Naive B cell (primary cell): Measurements from ENCODE around the gene CCL22. TPM values are rescaled to one million over a fixed set of nuclear protein-coding genes. Genes with fewer than 3 reads are reported as not detected.
A peak's percentile ranks its signal among the peaks of the same experiment; 100 is the strongest.

ENCODE experiments used
- ATAC-seq, 2 donors: fragments of 150-1000 bp; cut with Tn5 transposase; 2 replicates each; pipeline ENCODE4 v1.10.0; 2021; ENCODE audit warnings: low read depth in 2 of 2, mild to moderate bottlenecking in 2 of 2, moderate library complexity in 2 of 2
- DNase-seq: peaks from one replicate; pipeline ENCODE4 v3.0.0; 2022
- H3K27ac Mint-ChIP-seq, 6 donors: one replicate each; pipeline ENCODE4 v1.8.0; 2020 to 2022; ENCODE audit warnings: mild to moderate bottlenecking in 6 of 6, mixed read lengths in 6 of 6, moderate library complexity in 5 of 6, inconsistent platforms in 2 of 6
- H3K27me3 Mint-ChIP-seq, 3 donors: one replicate each; pipeline ENCODE4 v1.8.0; 2021 to 2022; ENCODE audit warnings: mixed read lengths in 3 of 3, mild to moderate bottlenecking in 1 of 3
- H3K36me3 Mint-ChIP-seq, 2 donors: one replicate each; pipeline ENCODE4 v1.8.0; 2020 to 2022; ENCODE audit warnings: mixed read lengths in 2 of 2, inconsistent platforms in 1 of 2, mild to moderate bottlenecking in 1 of 2
- H3K4me1 Mint-ChIP-seq, 3 donors: one replicate each; pipeline ENCODE4 v1.8.0; 2020 to 2022; ENCODE audit warnings: mixed read lengths in 3 of 3, inconsistent platforms in 1 of 3, mild to moderate bottlenecking in 1 of 3, moderate library complexity in 1 of 3
- H3K4me3 Mint-ChIP-seq, 8 donors: one replicate each; pipeline ENCODE4 v1.8.0; 2020 to 2022; ENCODE audit warnings: mild to moderate bottlenecking in 8 of 8, mixed read lengths in 8 of 8, moderate library complexity in 8 of 8, inconsistent platforms in 2 of 8
- H3K9me3 Mint-ChIP-seq, 7 donors: one replicate each; pipeline ENCODE4 v1.8.0; 2020 to 2022; ENCODE audit warnings: mixed read lengths in 7 of 7, mild to moderate bottlenecking in 5 of 7, inconsistent platforms in 2 of 7, moderate library complexity in 1 of 7
- polyA plus RNA-seq, 6 donors: library from polyadenylated mRNA; unstranded; fragments of 300-500 nt; fragmentation: Illumina TruSeq; gene quantifications; one replicate each; pipeline ENCODE4 v1.2.3, GENCODE V29; 2021; ENCODE audit warnings: low read depth in 6 of 6

CCL22 gene
- polyA plus RNA-seq, 6 donors from 2014 or later, result not detected

DNA sequence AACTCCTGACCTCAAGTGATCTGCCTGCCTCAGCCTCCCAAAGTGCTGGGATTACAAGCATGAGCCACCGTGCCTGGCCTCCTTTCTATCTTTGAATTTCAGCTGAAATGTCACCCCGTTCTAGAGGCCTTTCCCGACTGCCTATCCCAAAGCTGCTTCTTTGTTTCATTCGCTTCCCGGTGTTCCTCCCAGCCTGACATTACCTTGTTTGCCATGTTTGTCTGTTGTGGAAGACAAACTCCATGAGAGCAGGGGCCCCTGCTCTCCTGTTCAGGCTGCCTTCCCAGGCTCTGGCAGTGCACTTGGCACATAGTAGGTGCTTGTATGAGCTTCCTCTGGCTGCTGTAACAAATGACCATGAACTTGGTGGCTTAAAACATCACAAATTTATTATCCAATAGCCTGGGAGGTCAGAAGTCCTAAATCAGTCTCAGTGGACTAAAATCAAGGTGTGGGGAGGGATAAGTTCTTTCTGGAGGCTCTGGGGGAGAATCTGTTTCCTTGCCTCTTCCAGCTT is 2.6 kb upstream of the CCL22 start:
- no peak for DNase-seq

DNA sequence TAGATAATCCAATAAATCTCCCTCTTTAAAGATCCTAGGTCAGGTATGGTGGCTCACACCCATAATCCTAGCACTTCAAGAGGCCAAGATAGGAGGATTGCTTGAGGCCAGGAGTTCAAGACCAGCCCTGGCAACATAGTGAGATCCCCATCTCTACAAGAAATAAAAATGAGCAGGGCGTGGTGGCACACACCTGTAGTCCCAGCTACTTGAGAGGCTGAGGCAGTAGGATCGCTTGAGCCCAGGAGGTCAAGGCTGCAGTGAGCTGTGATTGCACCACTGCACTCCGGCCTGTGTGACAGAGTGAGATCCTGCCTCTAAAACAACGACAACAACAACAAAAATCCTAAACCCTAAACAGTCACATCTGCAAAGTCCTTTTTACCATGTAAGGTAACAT is 2.0 kb upstream of the CCL22 start:
- no peak overlapping the region for H3K27ac Mint-ChIP-seq
- H3K4me1 Mint-ChIP-seq, result peaks cover 16 to 18% (median 17%) of the 10 kb centered on the region in 3 donors
- peaks cover 15 to 52% (median 30%) of the 10 kb centered on the region in 3 donors for H3K27me3 Mint-ChIP-seq
- no peak overlapping the region for H3K4me3 Mint-ChIP-seq
- H3K36me3 Mint-ChIP-seq, result no peaks in the 10 kb centered on the region
- H3K9me3 Mint-ChIP-seq, result no peaks in the 10 kb centered on the region
- no peak for ATAC-seq
- no peak for DNase-seq

More for the DNA sequence above, 2.6 kb upstream of the CCL22 start:
- no peak overlapping the region for H3K4me3 Mint-ChIP-seq
- peaks cover 16 to 18% (median 17%) of the 10 kb centered on the region in 3 donors for H3K4me1 Mint-ChIP-seq
- no peak for ATAC-seq
- no peak overlapping the region for H3K27ac Mint-ChIP-seq
- H3K27me3 Mint-ChIP-seq, result peaks cover 13 to 53% (median 31%) of the 10 kb centered on the region in 3 donors
- H3K36me3 Mint-ChIP-seq, result no peaks in the 10 kb centered on the region
- H3K9me3 Mint-ChIP-seq, result no peaks in the 10 kb centered on the region

DNA sequence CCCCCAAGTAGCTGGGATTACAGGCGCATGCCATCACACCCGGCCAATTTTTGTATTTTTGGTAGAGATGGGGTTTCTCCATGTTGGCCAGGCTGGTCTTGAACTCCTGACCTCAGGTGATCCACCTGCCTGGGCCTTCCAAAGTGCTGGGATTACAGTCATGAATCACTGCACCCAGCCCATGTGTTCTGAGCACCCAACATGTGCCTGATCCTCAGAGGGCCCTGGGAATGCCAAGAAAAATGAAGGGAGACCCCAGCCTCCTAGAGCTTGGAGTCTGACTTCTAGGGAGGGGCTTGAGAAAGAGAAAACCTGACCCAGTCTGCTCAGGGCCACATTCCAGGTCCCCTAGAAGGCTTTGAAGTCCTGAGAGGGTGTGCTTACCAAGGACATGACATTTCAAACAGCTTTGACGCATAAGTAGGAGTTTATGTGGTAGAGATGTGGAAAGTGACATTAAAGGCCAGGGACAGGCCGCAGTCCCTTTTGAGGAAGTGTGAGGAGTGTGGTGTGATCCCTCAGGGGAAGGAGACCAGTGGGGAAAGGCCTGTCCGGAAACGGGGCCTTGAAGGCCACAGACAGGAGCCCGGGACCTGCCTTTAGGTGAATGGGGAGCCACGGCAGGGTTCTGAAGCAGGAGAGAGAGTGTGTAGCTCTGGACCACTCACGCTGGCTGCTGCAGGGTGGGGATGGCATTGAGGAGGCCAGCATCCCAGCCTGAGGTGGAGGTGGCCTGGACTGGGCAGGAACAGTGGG is 1.1 kb upstream of the CCL22 start:
- no peaks in the 10 kb centered on the region for H3K9me3 Mint-ChIP-seq
- H3K27ac Mint-ChIP-seq, result peak overlapping the region in 1 of 6 donors; percentile 43
- peaks cover 19 to 44% (median 21%) of the 10 kb centered on the region in 3 donors for H3K27me3 Mint-ChIP-seq
- no peaks in the 10 kb centered on the region for H3K36me3 Mint-ChIP-seq
- H3K4me3 Mint-ChIP-seq, result no peak overlapping the region
- peaks cover 16 to 18% (median 17%) of the 10 kb centered on the region in 3 donors for H3K4me1 Mint-ChIP-seq
- DNase-seq (no peak), ATAC-seq (no peak)

DNA sequence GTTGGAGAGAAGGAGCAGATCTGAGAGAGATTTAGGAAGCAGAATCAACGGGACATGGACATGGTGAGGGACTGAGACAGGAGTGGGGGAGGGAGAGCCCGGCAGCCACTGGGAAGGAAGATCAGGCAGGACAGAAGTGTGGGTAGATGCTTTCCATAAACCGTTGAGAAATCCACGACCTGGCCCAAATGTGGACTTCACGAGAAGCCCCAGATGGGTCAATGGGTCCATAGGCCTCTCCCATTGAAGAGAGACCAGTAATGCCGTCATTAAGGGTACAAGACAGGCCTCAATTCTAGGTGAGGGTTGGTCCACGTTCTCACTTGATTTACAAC is 530 bp upstream of the CCL22 start:
- DNase-seq, result no peak
- Mint-ChIP-seq H3K36me3 (no peaks in the 10 kb centered on the region), H3K27ac (no peak overlapping the region), H3K9me3 (no peaks in the 10 kb centered on the region), H3K4me1 (peaks cover 14 to 18% (median 17%) of the 10 kb centered on the region in 3 donors), H3K27me3 (peaks cover 15 to 39% (median 19%) of the 10 kb centered on the region in 3 donors), H3K4me3 (peak overlapping the region in 1 of 8 donors; percentile 61)
- no peak for ATAC-seq

DNA sequence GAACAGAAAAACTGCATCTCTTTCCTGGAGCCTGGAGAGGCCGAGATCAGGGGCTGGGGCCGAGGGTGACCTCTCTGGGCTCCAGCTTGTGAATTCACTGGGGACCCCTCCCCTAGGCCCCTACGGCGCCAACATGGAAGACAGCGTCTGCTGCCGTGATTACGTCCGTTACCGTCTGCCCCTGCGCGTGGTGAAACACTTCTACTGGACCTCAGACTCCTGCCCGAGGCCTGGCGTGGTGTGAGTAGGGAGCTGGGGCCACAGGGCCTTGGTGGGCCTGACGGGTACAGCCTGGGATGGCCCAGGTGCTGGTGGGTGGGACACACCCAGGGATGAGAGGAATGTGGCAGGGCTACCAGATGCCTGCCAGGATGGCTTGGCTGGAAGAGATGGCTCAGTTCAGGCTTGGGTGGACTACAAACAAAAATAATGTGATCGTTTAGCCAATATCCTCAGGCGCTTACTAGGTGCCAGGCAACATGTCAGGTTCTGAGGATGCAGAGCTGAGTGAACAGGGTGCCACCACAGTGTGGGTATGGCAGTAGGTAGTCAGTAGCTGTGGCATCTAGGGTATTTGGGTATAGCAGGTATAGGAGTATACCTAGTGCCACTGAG is 1.8 kb downstream of the CCL22 start:
- peak overlapping the region in 3 of 6 donors; percentile 39 to 61 (median 45) for H3K27ac Mint-ChIP-seq
- H3K4me1 Mint-ChIP-seq, result peaks cover 13 to 18% (median 17%) of the 10 kb centered on the region in 3 donors
- peaks cover 26 to 48% (median 27%) of the 10 kb centered on the region in 3 donors for H3K27me3 Mint-ChIP-seq
- H3K36me3 Mint-ChIP-seq, result no peaks in the 10 kb centered on the region
- H3K4me3 Mint-ChIP-seq, result no peak overlapping the region
- no peak for DNase-seq
- no peak for ATAC-seq
- no peaks in the 10 kb centered on the region for H3K9me3 Mint-ChIP-seq

DNA sequence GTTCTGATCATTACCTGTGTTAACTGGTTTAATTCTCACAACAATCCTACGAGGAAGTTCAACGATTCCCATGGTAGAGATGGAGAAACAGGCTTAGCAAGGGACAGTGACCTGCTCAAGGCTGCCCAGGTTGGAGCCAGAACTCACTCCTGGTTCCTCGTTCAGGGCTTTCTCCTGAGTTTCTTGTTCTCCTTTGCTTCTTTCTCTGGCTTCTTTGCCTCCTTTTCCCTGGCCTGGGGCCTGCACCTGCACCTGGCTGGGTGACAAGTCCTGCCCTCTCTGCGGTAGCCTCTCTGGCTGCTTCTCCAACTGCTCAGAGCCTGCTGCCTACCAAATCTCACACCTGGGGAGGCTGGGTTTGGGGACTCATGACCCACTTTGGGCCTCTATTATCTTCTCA is 2.8 kb downstream of the CCL22 start:
- Mint-ChIP-seq H3K4me1 (peaks cover 13 to 18% (median 17%) of the 10 kb centered on the region in 3 donors), H3K36me3 (no peaks in the 10 kb centered on the region), H3K4me3 (no peak overlapping the region), H3K27ac (peak overlapping the region in 1 of 6 donors; percentile 70), H3K27me3 (peaks cover 22 to 46% (median 30%) of the 10 kb centered on the region in 3 donors), H3K9me3 (no peaks in the 10 kb centered on the region)
- ATAC-seq (no peak), DNase-seq (no peak)

DNA sequence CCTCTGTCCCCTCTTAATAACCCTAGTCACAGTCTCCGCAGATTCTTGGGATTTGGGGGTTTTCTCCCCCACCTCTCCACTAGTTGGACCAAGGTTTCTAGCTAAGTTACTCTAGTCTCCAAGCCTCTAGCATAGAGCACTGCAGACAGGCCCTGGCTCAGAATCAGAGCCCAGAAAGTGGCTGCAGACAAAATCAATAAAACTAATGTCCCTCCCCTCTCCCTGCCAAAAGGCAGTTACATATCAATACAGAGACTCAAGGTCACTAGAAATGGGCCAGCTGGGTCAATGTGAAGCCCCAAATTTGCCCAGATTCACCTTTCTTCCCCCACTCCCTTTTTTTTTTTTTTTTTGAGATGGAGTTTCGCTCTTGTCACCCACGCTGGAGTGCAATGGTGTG is 5.6 kb downstream of the CCL22 start:
- Mint-ChIP-seq H3K4me3 (no peak overlapping the region), H3K4me1 (no peaks in the 10 kb centered on the region), H3K9me3 (no peaks in the 10 kb centered on the region)

DNA sequence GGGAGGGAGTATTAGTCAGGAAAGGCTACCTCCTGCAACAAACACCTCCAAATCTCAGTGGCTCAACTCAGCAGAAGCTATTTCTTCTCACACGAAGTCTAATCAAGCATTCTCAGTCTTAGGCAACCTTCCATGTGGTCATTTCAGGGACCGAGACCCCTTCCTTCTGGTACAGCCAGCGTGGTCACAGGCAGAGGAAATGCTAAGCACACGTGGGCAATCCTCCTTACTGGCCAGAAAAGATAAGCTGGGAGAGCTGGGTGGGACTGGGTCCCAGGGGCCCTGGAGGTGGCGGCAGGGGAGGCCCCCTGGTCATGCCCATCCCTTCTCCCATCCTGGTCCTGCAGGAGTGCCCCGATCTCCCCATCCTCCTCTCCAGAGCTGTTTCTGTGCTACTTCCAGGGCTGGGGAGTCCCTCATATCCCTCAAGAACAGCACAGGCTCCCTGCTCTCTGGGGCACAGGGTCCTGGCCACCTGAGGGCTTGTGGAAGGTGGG is 8.0 kb downstream of the CCL22 start:
- H3K9me3 Mint-ChIP-seq, result no peaks in the 10 kb centered on the region
- DNase-seq (no peak), ATAC-seq (no peak)
- H3K4me1 Mint-ChIP-seq, result no peaks in the 10 kb centered on the region
- no peaks in the 10 kb centered on the region for H3K36me3 Mint-ChIP-seq
- peaks cover 20 to 48% (median 38%) of the 10 kb centered on the region in 3 donors for H3K27me3 Mint-ChIP-seq
- H3K27ac Mint-ChIP-seq, result no peak overlapping the region
- no peak overlapping the region for H3K4me3 Mint-ChIP-seq

More for the DNA sequence above, 5.6 kb downstream of the CCL22 start:
- ATAC-seq (no peak), DNase-seq (no peak)
- H3K36me3 Mint-ChIP-seq, result no peaks in the 10 kb centered on the region
- H3K27me3 Mint-ChIP-seq, result peaks cover 17 to 54% (median 38%) of the 10 kb centered on the region in 3 donors
- H3K27ac Mint-ChIP-seq, result peak overlapping the region in 1 of 6 donors; percentile 37

DNA sequence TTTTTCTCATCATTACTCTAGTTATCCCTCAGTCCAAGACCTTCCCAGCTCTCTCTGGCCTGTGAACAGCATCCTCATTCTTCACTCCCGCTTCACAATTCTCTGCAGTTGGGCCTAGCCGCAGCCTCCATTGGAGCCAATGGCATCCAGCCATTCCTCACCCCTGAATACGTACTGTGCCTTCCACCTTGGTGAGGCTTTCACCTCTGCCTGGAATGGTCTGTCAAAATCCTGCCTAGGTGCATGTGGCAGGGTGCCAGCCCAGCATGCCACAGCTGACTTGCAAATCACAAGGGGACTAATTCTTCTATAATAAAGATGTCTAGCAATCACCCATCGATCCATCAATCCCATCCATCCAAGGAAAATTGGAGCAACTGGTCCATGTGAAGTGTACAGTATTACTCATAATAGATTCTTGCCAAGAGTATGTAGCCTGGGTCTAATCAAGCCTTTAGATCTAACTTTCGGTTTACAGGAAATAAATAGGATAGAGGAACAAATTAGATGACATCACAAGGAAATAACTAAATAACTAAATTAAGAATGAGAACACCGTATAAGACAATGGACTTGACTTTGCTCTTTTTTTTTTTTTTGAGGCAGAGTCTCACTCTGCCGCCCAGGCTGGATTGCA is 8.7 kb downstream of the CCL22 start:
- Mint-ChIP-seq H3K4me3 (no peak overlapping the region), H3K27me3 (peaks cover 17 to 49% (median 38%) of the 10 kb centered on the region in 3 donors), H3K27ac (peak overlapping the region in 1 of 6 donors; percentile 4), H3K36me3 (no peaks in the 10 kb centered on the region), H3K9me3 (no peaks in the 10 kb centered on the region), H3K4me1 (no peaks in the 10 kb centered on the region)
- ATAC-seq (no peak), DNase-seq (no peak)

DNA sequence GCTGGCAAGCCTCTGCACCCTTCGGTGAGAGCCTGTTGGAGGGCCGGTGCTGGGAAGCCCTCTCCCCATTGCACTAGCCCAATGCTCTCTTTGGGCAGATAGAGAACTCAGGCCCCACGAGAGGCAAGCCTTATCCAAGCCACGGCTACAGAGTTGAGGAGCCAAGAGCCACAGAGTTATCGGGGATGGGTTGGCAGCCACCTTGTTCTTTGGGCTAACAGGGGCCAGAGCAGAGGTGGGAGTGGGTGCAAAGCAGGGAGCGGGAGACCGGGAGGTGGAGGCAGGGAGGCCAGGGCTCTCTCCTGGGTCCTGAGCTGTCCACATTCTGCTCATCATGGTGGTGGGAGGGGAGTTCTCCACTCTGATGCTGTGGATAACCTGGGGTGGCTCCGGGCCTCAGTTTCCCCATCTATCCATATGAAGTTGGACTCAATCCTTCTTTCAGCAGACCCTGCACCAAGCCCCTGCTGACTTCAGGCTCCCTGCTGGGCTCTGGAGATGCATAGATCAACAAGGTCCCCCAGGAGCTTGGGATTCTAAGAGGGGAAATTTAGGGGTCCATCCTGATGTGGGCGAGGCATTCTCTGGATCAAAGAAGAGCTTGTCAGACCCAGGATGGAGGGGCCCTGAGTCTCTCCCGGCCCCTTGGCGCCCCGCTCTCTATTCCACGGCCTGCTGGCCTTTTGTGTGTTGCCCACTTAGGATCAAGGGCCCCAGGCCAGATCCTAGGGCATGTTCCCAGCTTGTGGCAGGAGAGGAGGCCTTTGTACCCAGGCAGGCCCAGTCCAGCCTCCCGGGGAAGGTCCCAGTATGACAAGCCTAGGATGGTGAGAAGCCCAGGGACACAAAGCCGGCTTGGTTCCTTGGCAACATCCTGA is 13.2 kb downstream of the CCL22 start:
- no peaks in the 10 kb centered on the region for H3K9me3 Mint-ChIP-seq

DNA sequence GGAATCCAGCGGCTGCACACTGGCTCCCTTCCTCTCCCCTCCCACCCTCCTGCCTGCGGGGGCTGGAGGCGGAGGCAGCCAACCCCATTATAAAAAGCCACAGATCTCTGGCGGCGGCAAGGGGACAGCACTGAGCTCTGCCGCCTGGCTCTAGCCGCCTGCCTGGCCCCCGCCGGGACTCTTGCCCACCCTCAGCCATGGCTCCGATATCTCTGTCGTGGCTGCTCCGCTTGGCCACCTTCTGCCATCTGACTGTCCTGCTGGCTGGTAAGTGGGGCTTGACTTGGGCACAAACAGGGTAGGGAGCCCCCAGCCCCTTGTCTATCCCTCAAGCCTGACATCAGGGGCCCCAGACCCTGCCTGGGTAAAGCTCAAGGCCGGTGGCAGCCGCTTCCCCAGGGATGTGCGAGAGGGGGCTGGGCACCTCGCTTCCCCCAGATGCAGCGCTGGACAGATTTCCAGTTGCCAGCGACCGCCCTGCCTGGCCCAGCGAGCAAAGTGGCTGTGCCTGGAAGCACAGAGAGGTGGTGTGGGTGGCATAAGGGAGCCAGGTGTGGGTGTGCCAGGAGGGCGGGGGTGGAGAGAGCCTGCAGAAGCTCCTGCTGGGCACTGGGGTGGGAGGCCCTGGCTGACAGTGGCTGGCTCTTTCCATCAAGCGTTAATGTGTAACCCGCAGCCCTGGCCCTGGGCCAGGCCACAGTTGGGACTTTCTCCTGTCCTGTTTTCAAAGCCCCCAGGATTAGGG is 14.0 kb downstream of the CCL22 start, which contains the start of gene CX3CL1:
Gene CX3CL1 (plus strand): TSS at position 119 of the 745 bp plus-strand sequence. CDS start 79 bp downstream, at position 198.
- Mint-ChIP-seq H3K9me3 (no peaks in the 10 kb centered on the region), H3K27me3 (peaks cover 10 to 40% (median 13%) of the 10 kb centered on the region in 3 donors), H3K4me3 (no peak within 1 kb of the TSS), H3K27ac (peak within 1 kb of the TSS in 1 of 6 donors; percentile 78), H3K4me1 (peaks cover 4 to 6% (median 5%) of the 10 kb centered on the region in 3 donors), H3K36me3 (no peaks in the 10 kb centered on the region)
- ATAC-seq (no peak), DNase-seq (no peak)

More for the DNA sequence above, 13.2 kb downstream of the CCL22 start:
- H3K4me1 Mint-ChIP-seq, result no peaks in the 10 kb centered on the region
- H3K27ac Mint-ChIP-seq, result no peak overlapping the region
- H3K27me3 Mint-ChIP-seq, result peaks cover 10 to 46% (median 21%) of the 10 kb centered on the region in 3 donors
- DNase-seq (no peak), ATAC-seq (no peak)
- no peak overlapping the region for H3K4me3 Mint-ChIP-seq
- no peaks in the 10 kb centered on the region for H3K36me3 Mint-ChIP-seq
